Mammary epithelial cell (primary cell): ENCODE measurements around the gene PHB1.

Source experiments
- CTCF ChIP-seq, 2 donors: IDR thresholded peaks in 1 of 2; conservative IDR thresholded peaks in 1 of 2; 2 replicates each; pipeline ENCODE4 v1.5.1; 2011 to 2012; ENCODE audit warnings: inconsistent platforms in 2 of 2, low read length in 2 of 2, mild to moderate bottlenecking in 2 of 2, control low read depth in 1 of 2, low read depth in 1 of 2; ENCODE audit not compliant: insufficient read depth in 1 of 2; ENCODE audit errors: extremely low read depth in 1 of 2
- EZH2 ChIP-seq: IDR thresholded peaks from 2 replicates; pipeline ENCODE4 v1.6.1; 2012; ENCODE audit warnings: low read length, inconsistent platforms, borderline replicate concordance

- TF ChIP-seq CTCF (conservative IDR thresholded peaks at IDR 0.05 in 1 of 2, IDR thresholded peaks at IDR 0.05 in 1 of 2; ENCODE audit: extremely low read depth in 1 of 2, insufficient read depth in 1 of 2, low read depth in 1 of 2, low read length in 2 of 2) (no peak), EZH2 (no peak)
These were observed 12.0 kb downstream of the PHB1 start for GRCh38 chr17:49402706-49403105.
